ENCODE data around the gene SLC6A5.

SLC6A5 gene

DNA sequence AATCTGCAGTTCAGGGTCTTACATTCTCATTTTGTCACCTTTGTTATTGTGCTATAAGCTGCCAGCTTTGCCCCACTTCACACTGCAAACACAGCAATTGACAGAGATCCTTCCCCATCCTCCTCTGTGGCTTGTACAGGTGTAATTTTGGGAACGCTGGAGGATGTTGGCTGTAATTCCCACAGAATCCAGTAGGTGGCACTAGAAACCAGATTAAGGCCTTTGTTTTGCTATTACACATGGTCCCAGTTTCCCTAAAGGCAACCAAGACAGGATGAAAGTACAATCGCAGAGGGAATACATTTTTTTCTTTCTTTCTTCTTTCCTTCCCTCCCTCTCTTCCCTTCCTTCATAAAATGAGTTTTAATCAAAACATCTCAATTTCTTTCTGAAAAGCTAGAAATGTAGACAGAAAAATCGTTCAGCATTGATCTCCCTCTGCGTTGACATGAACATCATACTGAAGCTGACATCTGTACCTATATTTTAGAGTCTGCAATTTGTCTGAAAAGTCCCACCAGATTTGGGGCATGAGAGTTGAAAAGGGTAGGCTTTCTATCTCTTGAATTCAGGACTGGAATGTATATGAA lies 48.7 kb downstream of the SLC6A5 start:
- 0 out of 2 replicates have a peak, but pooled peaks cover 5% of the 10 kb centered on the region for H3K27me3 ChIP-seq (ENCODE audit: control insufficient read depth, insufficient read depth, low read length)
- H3K9me3 ChIP-seq (ENCODE audit: control insufficient read depth, insufficient read depth, low read depth, low read length), result no peaks in the 10 kb centered on the region
- no peak overlapping the region for H3K27ac ChIP-seq (ENCODE audit: low read depth, low read length)
- H3K4me3 ChIP-seq (ENCODE audit: low read depth, low read length), result no peak overlapping the region
- no peaks in the 10 kb centered on the region for H3K36me3 ChIP-seq (ENCODE audit: control insufficient read depth, insufficient read depth, low read length)
- no peak overlapping the region for H3K9ac ChIP-seq (ENCODE audit: low read length)
- peaks cover 3% of the 10 kb centered on the region; the same call in 1 of the 2 replicates for H3K4me1 ChIP-seq (ENCODE audit: control insufficient read depth, insufficient read depth, low read length)

DNA sequence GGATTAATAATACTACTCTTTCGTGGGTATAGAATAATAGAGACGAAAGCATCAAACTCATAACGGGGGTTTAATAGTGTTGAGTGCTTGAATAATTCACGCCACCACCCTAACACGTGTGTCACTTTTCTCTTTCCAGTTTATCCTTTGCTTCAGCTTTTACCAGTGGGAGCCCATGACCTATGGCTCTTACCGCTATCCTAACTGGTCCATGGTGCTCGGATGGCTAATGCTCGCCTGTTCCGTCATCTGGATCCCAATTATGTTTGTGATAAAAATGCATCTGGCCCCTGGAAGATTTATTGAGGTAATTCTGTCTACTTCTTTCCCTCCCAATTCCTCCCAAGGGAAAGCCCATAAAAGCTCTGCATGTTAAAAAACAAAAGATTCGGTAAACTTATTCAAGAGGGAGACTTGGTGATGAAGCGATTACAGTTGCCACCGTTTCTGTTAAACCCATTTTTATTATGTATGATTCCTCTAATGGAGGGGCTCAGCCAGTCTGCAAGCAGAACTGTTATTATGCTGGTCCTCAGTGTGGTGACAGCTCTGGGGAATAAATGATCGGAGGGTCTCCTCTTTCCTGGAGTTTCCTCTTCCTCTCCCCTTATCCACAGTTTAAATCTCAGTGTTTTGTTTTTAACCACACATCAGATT lies 52.9 kb downstream of the SLC6A5 start:
- 0 out of 2 replicates have a peak, but pooled peaks cover 10% of the 10 kb centered on the region for H3K27me3 ChIP-seq (ENCODE audit: control insufficient read depth, insufficient read depth, low read length)
- no peaks in the 10 kb centered on the region for H3K4me1 ChIP-seq (ENCODE audit: control insufficient read depth, insufficient read depth, low read length)
- no peak overlapping the region for H3K9ac ChIP-seq (ENCODE audit: low read length)
- H3K9me3 ChIP-seq (ENCODE audit: control insufficient read depth, insufficient read depth, low read depth, low read length), result no peaks in the 10 kb centered on the region
- H3K27ac ChIP-seq (ENCODE audit: low read depth, low read length), result no peak overlapping the region
- H3K4me3 ChIP-seq (ENCODE audit: low read depth, low read length), result no peak overlapping the region
- H3K36me3 ChIP-seq (ENCODE audit: control insufficient read depth, insufficient read depth, low read length), result no peaks in the 10 kb centered on the region

DNA sequence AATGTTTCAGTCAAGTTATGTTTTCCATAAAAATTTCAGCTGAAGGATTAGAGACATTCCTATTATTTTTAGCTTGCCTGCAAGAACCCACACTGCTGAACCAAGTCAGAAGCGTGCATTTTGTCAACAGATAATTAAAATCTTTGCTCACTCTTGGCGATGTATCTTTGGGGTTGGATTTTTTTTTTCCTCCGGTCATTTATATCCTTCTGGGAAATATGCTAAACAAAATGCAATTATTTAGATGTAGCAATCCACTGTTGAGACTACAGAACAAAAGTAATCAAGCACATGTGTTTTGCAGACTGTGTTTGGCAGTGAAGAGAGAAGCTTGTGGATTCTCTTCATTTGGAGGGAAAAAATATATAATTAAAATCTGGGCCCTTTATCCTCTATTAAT lies 54.6 kb downstream of the SLC6A5 start:
- no peaks in the 10 kb centered on the region for H3K4me1 ChIP-seq (ENCODE audit: control insufficient read depth, insufficient read depth, low read length)
- no peak overlapping the region for H3K9ac ChIP-seq (ENCODE audit: low read length)
- H3K9me3 ChIP-seq (ENCODE audit: control insufficient read depth, insufficient read depth, low read depth, low read length), result no peaks in the 10 kb centered on the region
- 0 out of 2 replicates have a peak, but pooled peaks cover 10% of the 10 kb centered on the region for H3K27me3 ChIP-seq (ENCODE audit: control insufficient read depth, insufficient read depth, low read length)
- no peak overlapping the region for H3K27ac ChIP-seq (ENCODE audit: low read depth, low read length)
- H3K4me3 ChIP-seq (ENCODE audit: low read depth, low read length), result no peak overlapping the region
- no peaks in the 10 kb centered on the region for H3K36me3 ChIP-seq (ENCODE audit: control insufficient read depth, insufficient read depth, low read length)

DNA sequence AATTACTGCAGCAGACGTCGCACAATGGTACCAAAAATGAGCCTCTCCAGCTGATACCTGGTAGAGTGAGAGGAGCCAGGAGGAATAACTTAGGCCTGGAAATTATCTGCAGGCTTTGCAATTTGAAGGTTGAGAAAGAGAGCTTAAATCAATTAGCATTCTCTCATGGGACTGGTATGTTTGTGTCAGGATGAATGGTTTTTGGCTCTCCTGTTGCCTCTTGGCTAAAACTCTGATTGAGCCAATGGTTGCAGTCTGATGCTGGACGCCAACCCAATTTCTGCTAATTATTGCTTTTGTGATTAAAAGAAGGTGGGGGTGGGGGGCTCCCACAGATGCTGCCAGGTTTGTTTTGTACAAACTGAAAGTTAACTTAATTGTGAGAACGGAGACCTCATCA lies 57.5 kb downstream of the SLC6A5 start:
- Histone ChIP-seq H3K4me1 (ENCODE audit: control insufficient read depth, insufficient read depth, low read length) (no peaks in the 10 kb centered on the region), H3K36me3 (ENCODE audit: control insufficient read depth, insufficient read depth, low read length) (no peaks in the 10 kb centered on the region), H3K4me3 (ENCODE audit: low read depth, low read length) (no peak overlapping the region), H3K27ac (ENCODE audit: low read depth, low read length) (no peak overlapping the region), H3K9ac (ENCODE audit: low read length) (no peak overlapping the region), H3K9me3 (ENCODE audit: control insufficient read depth, insufficient read depth, low read depth, low read length) (no peaks in the 10 kb centered on the region), H3K27me3 (ENCODE audit: control insufficient read depth, insufficient read depth, low read length) (0 out of 2 replicates have a peak, but pooled peaks cover 10% of the 10 kb centered on the region)

DNA sequence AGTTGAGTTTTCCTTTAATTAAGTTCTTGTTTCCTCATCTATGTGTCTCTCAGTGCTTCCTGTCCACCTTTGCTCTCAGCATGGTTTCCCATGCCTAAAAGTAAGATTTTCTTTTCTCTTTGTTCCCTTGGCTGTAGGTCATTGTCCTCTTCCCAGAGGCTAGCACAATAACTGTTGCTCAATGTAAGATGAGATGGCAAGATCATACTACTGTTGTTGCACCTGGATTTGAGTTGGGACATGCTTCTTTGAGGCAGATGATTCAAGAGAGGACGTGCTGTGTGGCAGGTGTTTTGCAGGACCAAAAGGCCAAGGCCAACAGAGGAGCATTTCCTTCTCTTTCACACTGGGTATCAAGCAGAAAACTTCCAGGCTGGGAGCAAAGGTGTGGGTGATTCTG lies 58.7 kb downstream of the SLC6A5 start:
- Histone ChIP-seq H3K36me3 (ENCODE audit: control insufficient read depth, insufficient read depth, low read length) (no peaks in the 10 kb centered on the region), H3K27me3 (ENCODE audit: control insufficient read depth, insufficient read depth, low read length) (peaks cover 7% of the 10 kb centered on the region; the same call in 1 of the 2 replicates), H3K9ac (ENCODE audit: low read length) (no peak overlapping the region), H3K4me1 (ENCODE audit: control insufficient read depth, insufficient read depth, low read length) (no peaks in the 10 kb centered on the region), H3K27ac (ENCODE audit: low read depth, low read length) (no peak overlapping the region), H3K4me3 (ENCODE audit: low read depth, low read length) (no peak overlapping the region), H3K9me3 (ENCODE audit: control insufficient read depth, insufficient read depth, low read depth, low read length) (no peaks in the 10 kb centered on the region)

DNA sequence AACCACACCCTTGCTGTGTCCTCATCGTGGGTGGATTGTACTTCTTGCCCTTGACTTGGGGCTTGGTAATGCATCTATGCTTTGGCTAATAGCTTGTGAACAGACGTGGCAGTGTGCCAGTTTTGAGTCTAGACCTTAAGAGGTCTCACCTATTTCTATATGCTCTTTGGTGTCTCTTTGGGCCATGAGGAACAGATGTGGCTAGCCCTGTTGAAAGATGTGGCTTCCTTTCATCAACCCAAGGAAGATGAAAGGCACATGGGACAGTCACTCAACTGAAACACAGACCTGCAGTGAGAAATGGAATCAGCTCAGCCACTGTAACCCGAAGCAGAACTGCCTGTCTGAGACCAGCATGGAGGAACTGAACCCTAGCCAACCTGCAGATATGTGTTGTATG lies 62.0 kb downstream of the SLC6A5 start:
- no peak overlapping the region for H3K9ac ChIP-seq (ENCODE audit: low read length)
- H3K9me3 ChIP-seq (ENCODE audit: control insufficient read depth, insufficient read depth, low read depth, low read length), result no peaks in the 10 kb centered on the region
- no peak overlapping the region for H3K4me3 ChIP-seq (ENCODE audit: low read depth, low read length)
- peaks cover 24% of the 10 kb centered on the region for H3K27me3 ChIP-seq (ENCODE audit: control insufficient read depth, insufficient read depth, low read length)
- H3K4me1 ChIP-seq (ENCODE audit: control insufficient read depth, insufficient read depth, low read length), result no peaks in the 10 kb centered on the region
- no peaks in the 10 kb centered on the region for H3K36me3 ChIP-seq (ENCODE audit: control insufficient read depth, insufficient read depth, low read length)
- no peak overlapping the region for H3K27ac ChIP-seq (ENCODE audit: low read depth, low read length)

DNA sequence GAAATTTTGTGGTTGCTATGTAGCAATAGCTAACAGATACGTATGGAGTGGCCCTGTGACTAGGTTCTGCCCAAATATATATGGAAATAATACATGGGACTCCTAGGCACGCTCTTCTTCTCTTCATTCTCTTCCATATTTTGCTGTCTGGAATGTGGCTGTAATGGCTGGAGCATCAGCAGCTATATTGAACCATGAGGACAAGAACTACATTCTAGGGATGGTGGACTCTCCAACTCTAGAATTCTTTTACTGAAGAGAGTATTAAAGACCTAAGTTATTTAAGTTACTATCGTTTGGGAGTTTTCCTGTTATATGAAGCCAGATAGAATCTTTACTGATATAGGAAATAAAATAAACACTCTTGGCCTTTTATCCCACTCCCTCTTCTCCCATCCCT lies 62.4 kb downstream of the SLC6A5 start:
- no peaks in the 10 kb centered on the region for H3K9me3 ChIP-seq (ENCODE audit: control insufficient read depth, insufficient read depth, low read depth, low read length)
- no peaks in the 10 kb centered on the region for H3K4me1 ChIP-seq (ENCODE audit: control insufficient read depth, insufficient read depth, low read length)
- no peak overlapping the region for H3K27ac ChIP-seq (ENCODE audit: low read depth, low read length)
- H3K9ac ChIP-seq (ENCODE audit: low read length), result no peak overlapping the region
- H3K27me3 ChIP-seq (ENCODE audit: control insufficient read depth, insufficient read depth, low read length), result peaks cover 28% of the 10 kb centered on the region
- no peak overlapping the region for H3K4me3 ChIP-seq (ENCODE audit: low read depth, low read length)
- H3K36me3 ChIP-seq (ENCODE audit: control insufficient read depth, insufficient read depth, low read length), result no peaks in the 10 kb centered on the region

DNA sequence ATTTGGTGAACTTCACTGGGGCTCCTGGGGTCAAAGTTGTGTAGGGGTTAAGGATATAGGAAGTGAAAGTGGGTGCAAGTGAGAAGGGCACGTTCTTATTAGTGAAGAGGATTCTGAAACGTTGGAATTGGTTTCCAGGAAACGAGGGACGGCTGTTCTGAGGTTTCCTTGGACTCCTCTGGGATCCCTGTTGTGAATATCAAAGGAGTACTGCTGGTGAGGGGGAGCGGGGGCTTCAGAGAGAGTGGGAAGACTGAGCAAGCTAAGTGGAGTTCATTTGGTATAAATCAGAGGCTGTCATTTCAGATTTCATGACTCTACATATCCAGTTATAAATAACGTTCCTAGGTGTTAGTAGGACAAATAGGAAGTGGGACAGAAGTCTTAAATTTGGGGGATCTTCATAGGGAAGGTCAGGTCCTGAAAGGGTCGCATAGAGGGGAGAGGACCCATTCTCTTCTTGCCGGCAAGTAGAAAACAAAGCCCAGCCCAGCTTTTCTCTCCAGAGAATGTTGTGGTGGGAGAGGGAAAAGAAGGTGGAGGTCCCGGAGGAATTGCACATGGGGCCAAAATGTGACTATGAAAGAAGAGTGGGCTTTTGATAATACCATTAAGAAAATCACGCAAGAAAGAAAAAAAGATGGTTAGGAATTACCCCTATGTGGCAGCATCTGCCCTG lies 68.9 kb downstream of the SLC6A5 start:
- H3K9me3 ChIP-seq (ENCODE audit: control insufficient read depth, insufficient read depth, low read depth, low read length), result no peaks in the 10 kb centered on the region
- peaks cover 84% of the 10 kb centered on the region for H3K27me3 ChIP-seq (ENCODE audit: control insufficient read depth, insufficient read depth, low read length)
- no peak overlapping the region for H3K9ac ChIP-seq (ENCODE audit: low read length)
- no peak overlapping the region for H3K27ac ChIP-seq (ENCODE audit: low read depth, low read length)
- H3K4me3 ChIP-seq (ENCODE audit: low read depth, low read length), result peak overlapping the region; percentile 79
- H3K36me3 ChIP-seq (ENCODE audit: control insufficient read depth, insufficient read depth, low read length), result no peaks in the 10 kb centered on the region
- peaks cover 20% of the 10 kb centered on the region for H3K4me1 ChIP-seq (ENCODE audit: control insufficient read depth, insufficient read depth, low read length)

DNA sequence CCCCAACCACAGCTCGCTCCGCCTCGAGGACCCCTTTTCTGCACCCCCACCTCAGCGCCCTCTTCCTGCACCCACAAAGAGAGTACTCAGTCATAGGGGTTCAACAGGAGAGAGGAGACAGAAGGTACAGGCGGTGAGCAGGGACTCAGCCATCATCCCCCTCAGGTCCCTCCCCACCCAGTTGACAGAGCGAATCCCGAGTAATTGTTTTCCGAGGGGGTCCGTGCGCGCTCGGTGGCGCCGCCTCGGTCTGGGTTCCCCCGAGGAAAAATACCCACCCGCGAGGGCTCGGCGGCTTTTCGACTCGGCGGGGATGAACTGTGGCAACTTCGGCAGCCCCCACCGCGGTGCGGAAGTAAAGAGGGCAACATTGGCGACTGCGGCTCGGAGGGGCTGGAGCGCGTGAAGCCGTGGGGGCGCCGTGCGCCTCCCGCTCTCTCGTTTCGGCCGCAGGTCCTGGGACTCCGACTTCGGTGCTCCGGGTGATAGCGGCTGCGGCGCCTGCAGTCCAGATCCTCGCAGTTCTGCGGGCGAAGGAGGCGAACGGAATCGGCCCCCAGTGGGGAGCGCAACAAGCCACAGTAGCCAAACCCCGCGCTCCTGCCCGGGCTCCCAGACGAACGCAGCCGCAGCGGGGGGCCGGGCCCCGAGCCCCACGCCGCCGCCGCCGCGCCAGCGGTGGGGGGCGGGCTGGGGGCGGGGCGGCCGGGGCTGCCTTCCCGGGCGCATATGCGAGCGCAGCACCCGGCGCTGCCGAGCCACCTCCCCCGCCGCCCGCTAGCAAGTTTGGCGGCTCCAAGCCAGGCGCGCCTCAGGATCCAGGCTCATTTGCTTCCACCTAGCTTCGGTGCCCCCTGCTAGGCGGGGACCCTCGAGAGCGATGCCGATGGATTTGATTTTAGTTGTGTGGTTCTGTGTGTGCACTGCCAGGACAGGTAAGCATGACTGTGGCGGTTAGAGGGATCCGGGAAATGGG lies 69.7 kb downstream of the SLC6A5 start, which contains the start of gene NELL1:
NELL1 (plus strand) TSS at position 743 of the 976 bp plus-strand sequence.
- Histone ChIP-seq H3K27me3 (ENCODE audit: control insufficient read depth, insufficient read depth, low read length) (peaks cover 86% of the 10 kb centered on the region), H3K27ac (ENCODE audit: low read depth, low read length) (no peak within 1 kb of the TSS), H3K9me3 (ENCODE audit: control insufficient read depth, insufficient read depth, low read depth, low read length) (no peaks in the 10 kb centered on the region), H3K36me3 (ENCODE audit: control insufficient read depth, insufficient read depth, low read length) (no peaks in the 10 kb centered on the region), H3K4me1 (ENCODE audit: control insufficient read depth, insufficient read depth, low read length) (peaks cover 20% of the 10 kb centered on the region), H3K9ac (ENCODE audit: low read length) (peak within 1 kb of the TSS; percentile 42), H3K4me3 (ENCODE audit: low read depth, low read length) (peak within 1 kb of the TSS; percentile 79)

DNA sequence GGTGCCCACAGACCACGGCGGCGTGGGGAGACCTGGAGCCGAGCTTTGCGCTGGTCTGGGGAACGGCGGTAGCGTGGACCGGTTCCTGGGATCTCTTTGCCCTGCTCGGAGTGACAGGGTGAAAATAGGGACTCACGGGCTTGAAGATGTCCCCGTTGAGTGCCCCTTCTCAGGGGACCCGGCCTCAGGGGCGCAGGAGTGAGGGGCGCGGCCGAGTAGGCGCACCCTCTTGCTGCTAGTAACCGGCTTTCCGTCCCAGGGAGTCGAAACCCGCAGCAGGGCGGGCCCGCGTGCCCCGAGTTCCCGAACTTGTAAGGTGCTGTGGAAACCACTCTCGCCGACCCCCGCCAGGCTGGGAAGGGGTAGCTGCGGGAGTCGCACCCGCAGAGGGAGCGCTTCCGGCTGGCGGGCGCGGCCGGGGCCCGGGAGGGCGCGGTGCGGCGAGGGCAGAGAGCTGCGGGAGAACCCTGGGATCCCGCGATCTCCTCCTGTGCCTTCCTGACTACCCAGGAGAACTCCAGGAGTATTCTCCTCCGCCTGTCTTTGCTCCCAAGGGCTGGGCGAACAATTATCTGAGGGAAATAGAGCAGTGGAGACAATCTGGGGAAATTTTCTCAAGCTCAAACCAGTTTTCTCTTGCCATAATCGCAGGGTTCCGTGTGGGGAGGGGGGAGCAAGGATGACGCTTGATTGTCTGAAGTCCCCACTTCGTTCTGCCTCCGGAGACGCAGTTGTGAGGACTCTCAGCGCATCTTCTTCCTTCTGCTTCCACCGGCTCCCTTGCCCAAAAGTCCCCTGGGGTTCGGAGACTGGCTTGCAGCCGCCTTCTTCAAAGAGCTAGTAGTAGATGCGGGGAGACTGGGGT lies 70.6 kb downstream of the SLC6A5 start:
- peak overlapping the region; percentile 42 for H3K9ac ChIP-seq (ENCODE audit: low read length)
- H3K4me3 ChIP-seq (ENCODE audit: low read depth, low read length), result peak overlapping the region; percentile 79
- H3K9me3 ChIP-seq (ENCODE audit: control insufficient read depth, insufficient read depth, low read depth, low read length), result no peaks in the 10 kb centered on the region
- H3K27me3 ChIP-seq (ENCODE audit: control insufficient read depth, insufficient read depth, low read length), result peaks cover 84% of the 10 kb centered on the region
- H3K36me3 ChIP-seq (ENCODE audit: control insufficient read depth, insufficient read depth, low read length), result no peaks in the 10 kb centered on the region
- no peak overlapping the region for H3K27ac ChIP-seq (ENCODE audit: low read depth, low read length)
- peaks cover 20% of the 10 kb centered on the region for H3K4me1 ChIP-seq (ENCODE audit: control insufficient read depth, insufficient read depth, low read length)

Measured in HUES6 (cell line).